Renal cortical epithelial cell (primary cell): ENCODE results near the gene DDHD1. TPM values are rescaled to one million over a fixed set of nuclear protein-coding genes. Genes with fewer than 3 reads are reported as not detected.
"Not testable (repeated sequence)": the region's sequence is repeated elsewhere in the genome, so short reads cannot be mapped to it uniquely, and the experiment has no call there.

ENCODE experiments used
- DNase-seq: peaks from one replicate; pipeline ENCODE4 v3.0.0-alpha.2; 2011; ENCODE audit warnings: low read depth
- total RNA-seq: library from RNA; depleted of rRNA; stranded (reverse); fragments of >200 nt; gene quantifications from 2 replicates; pipeline ENCODE4 v1.2.3, GENCODE V29; 2014

The DDHD1 gene
- total RNA-seq, 1 donor from 2014 or later, result 12.6 TPM

- no peak for DNase-seq
Measured at GRCh38 chr14:53152184-53152886, 788 bp downstream of the DDHD1 start.

GRCh38 chr14:53151523-53152183, 1.5 kb downstream of the DDHD1 start:
- peak; percentile 25 for DNase-seq

GRCh38 chr14:53149668-53150316, 3.3 kb downstream of the DDHD1 start:
- DNase-seq, result no peak

GRCh38 chr14:53148671-53149070, 4.5 kb downstream of the DDHD1 start:
- peak; percentile 11 for DNase-seq

GRCh38 chr14:53147893-53148292, 5.2 kb downstream of the DDHD1 start:
- DNase-seq, result no peak

GRCh38 chr14:53147208-53147607, 5.9 kb downstream of the DDHD1 start:
- no peak for DNase-seq

GRCh38 chr14:53146739-53147138, 6.4 kb downstream of the DDHD1 start:
- no peak for DNase-seq

GRCh38 chr14:53144244-53144643, 8.9 kb downstream of the DDHD1 start:
- no peak for DNase-seq

- DNase-seq, result no peak
Measured at GRCh38 chr14:53140585-53140984, 12.5 kb downstream of the DDHD1 start.

GRCh38 chr14:53137568-53138203, 15.4 kb downstream of the DDHD1 start:
- no peak for DNase-seq

GRCh38 chr14:53130491-53130890, 22.6 kb downstream of the DDHD1 start:
- not testable (repeated sequence) for DNase-seq

GRCh38 chr14:53128303-53129028, 24.7 kb downstream of the DDHD1 start:
- no peak for DNase-seq

GRCh38 chr14:53127832-53128231, 25.3 kb downstream of the DDHD1 start:
- no peak for DNase-seq

GRCh38 chr14:53127151-53127550, 26.0 kb downstream of the DDHD1 start:
- DNase-seq, result no peak

GRCh38 chr14:53126731-53127130, 26.4 kb downstream of the DDHD1 start:
- no peak for DNase-seq

GRCh38 chr14:53124786-53125185, 28.3 kb downstream of the DDHD1 start:
- no peak for DNase-seq

GRCh38 chr14:53121419-53121818, 31.7 kb downstream of the DDHD1 start:
- DNase-seq, result not testable (repeated sequence)

- not testable (repeated sequence) for DNase-seq
Measured at GRCh38 chr14:53117479-53117878, 35.6 kb downstream of the DDHD1 start.

GRCh38 chr14:53113989-53114388, 39.1 kb downstream of the DDHD1 start:
- no peak for DNase-seq

GRCh38 chr14:53110096-53110495, 43.0 kb downstream of the DDHD1 start:
- DNase-seq, result no peak

- DNase-seq, result no peak
Measured at GRCh38 chr14:53109105-53110041, 43.8 kb downstream of the DDHD1 start.
